Gastrocnemius medialis (tissue), 4 donors: ENCODE results near the gene REX1BD. TPM values are rescaled to one million over a fixed set of nuclear protein-coding genes. Genes with fewer than 3 reads are reported as not detected.

Experiments used
- ATAC-seq, 2 donors: fragments of 150-250 bp; one replicate each; pipeline ENCODE4 v1.9.1; 2016
- DNase-seq, 2 donors: peaks; one replicate each; pipeline ENCODE4 v3.0.0-alpha.2; 2019
- H3K27ac ChIP-seq, 4 donors: fragments of 200-600 bp; sonication (generic); 1 replicate in 1 of 4; 2 replicates in 3 of 4; pipeline ENCODE4 v1.5.1; 2016 to 2018; ENCODE audit warnings: mild to moderate bottlenecking in 2 of 4, moderate library complexity in 1 of 4
- H3K27me3 ChIP-seq, 3 donors: fragments of 200-600 bp; sonication (generic) in 2 of 3; 1 replicate in 1 of 3; 2 replicates in 2 of 3; pipeline versions ENCODE4 v1.5.1 to v1.6.0; 2016 to 2019; ENCODE audit warnings: mild to moderate bottlenecking in 1 of 3, moderate library complexity in 1 of 3
- H3K36me3 ChIP-seq, 2 donors: fragments of 200-600 bp; sonication (generic) in 1 of 2; one replicate each; pipeline ENCODE4 v1.5.1; 2017 to 2018
- H3K4me1 ChIP-seq, 2 donors: fragments of 200-600 bp; sonication (generic) in 1 of 2; one replicate each; pipeline ENCODE4 v1.5.1; 2016 to 2017; ENCODE audit warnings: mild to moderate bottlenecking in 2 of 2
- H3K4me3 ChIP-seq, 4 donors: fragments of 200-600 bp; sonication (generic) in 3 of 4; 1 replicate in 1 of 4; 2 replicates in 3 of 4; pipeline ENCODE4 v1.5.1; 2016 to 2019; ENCODE audit warnings: mild to moderate bottlenecking in 2 of 4
- H3K9me3 ChIP-seq, 3 donors: fragments of 200-600 bp; sonication (generic) in 2 of 3; 1 replicate in 1 of 3; 2 replicates in 2 of 3; pipeline ENCODE4 v1.5.1; 2016 to 2019
- POLR2A ChIP-seq, 2 donors: fragments of 450-650 bp; IDR thresholded peaks; one replicate each; pipeline ENCODE4 v1.6.1; 2017; ENCODE audit warnings: antibody characterized with exemption in 2 of 2, mild to moderate bottlenecking in 2 of 2, moderate library complexity in 2 of 2
- in situ Hi-C, 4 donors: fragments of 200-750 bp; cut with MboI; loops; one replicate each; pipeline versions ENCODE4 v1.15.0 to v1.8.0; 2017; ENCODE audit warnings: low sequenced_read_pairs in 4 of 4
- intact Hi-C: fragments of 100-400 bp; cut with DNase I; formaldehyde crosslinking; loops from one replicate; pipeline ENCODE4 v1.15.1; 2023; ENCODE audit warnings: low total_unique reads
- total RNA-seq, 4 donors: library from RNA; depleted of rRNA; stranded (reverse); fragments of >200 nt; gene quantifications; one replicate each; pipeline versions ENCODE4 v1.1.0 to v1.2.3, GENCODE V29; 2016
- TF ChIP-seq, protein P1 (sequence below), 5 experiments: fragments of 450-650 bp in 3 of 5; fragments of 200-600 bp in 2 of 5; sonication (generic) in 2 of 5; IDR thresholded peaks in 4 of 5; conservative IDR thresholded peaks in 1 of 5; 1 replicate in 4 of 5; 2 replicates in 1 of 5; pipeline ENCODE4 v1.5.1; 2016 to 2019; ENCODE audit warnings: antibody characterized with exemption in 5 of 5, mild to moderate bottlenecking in 3 of 5, moderate library complexity in 3 of 5

REX1BD gene
- total RNA-seq, 4 donors from 2014 or later = 163 to 337 (median 187) TPM

DNA sequence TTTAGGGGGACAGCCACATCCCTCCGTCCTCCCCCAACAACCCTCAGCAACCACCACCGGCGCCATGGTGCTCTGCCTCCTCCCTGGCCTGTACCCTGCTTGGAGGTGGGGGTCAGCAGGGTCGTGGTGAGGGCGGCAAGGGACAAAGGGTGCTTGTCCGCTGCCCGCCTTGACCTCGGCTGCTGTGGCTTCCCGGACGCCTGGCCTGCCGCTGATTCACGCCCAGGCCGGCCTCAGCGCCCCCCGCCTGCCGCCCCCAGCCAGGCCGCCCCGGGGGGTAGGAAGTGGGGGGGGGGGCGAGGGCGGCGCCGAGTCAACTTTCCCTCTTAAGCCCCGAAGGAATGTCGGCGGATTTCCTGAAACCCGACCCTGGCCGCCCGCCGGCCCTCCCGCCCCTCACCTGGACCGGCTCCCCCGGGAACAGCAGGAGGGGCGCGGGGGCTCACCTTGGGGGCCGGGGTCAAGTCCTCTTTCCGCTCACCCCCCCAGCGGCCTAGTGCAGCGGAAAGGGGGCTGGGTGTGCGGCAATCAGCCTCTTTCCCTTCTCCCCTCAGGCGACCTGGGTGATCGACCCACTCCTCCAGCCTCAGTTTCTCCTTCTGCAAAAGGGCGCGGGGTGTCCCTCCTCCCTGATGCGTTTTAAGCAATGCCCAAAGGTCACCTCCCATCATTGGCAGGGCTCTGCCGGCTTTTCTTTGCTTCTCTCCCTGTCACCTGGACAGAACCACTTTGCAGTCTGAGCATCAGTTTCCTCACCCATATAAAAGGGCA is 22.1 kb downstream of the REX1BD start:
- intact Hi-C loops = no loop called here
- in situ Hi-C loops = no loop called here
- Histone ChIP-seq H3K36me3 (no peaks in the 10 kb centered on the region), H3K4me3 (no peak overlapping the region), H3K4me1 (peaks cover 5 to 30% of the 10 kb centered on the region in 2 donors), H3K27ac (no peak overlapping the region), H3K9me3 (no peaks in the 10 kb centered on the region), H3K27me3 (peaks cover 79 to 84% (median 81%) of the 10 kb centered on the region in 3 donors)
- DNase-seq (no peak), ATAC-seq (no peak)
- TF ChIP-seq, protein P1, sequence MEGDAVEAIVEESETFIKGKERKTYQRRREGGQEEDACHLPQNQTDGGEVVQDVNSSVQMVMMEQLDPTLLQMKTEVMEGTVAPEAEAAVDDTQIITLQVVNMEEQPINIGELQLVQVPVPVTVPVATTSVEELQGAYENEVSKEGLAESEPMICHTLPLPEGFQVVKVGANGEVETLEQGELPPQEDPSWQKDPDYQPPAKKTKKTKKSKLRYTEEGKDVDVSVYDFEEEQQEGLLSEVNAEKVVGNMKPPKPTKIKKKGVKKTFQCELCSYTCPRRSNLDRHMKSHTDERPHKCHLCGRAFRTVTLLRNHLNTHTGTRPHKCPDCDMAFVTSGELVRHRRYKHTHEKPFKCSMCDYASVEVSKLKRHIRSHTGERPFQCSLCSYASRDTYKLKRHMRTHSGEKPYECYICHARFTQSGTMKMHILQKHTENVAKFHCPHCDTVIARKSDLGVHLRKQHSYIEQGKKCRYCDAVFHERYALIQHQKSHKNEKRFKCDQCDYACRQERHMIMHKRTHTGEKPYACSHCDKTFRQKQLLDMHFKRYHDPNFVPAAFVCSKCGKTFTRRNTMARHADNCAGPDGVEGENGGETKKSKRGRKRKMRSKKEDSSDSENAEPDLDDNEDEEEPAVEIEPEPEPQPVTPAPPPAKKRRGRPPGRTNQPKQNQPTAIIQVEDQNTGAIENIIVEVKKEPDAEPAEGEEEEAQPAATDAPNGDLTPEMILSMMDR (IDR thresholded peaks at IDR 0.05 in 4 of 5, conservative IDR thresholded peaks at IDR 0.05 in 1 of 5) = no peak
- no peak for TF ChIP-seq POLR2A (IDR thresholded peaks at IDR 0.05)

DNA sequence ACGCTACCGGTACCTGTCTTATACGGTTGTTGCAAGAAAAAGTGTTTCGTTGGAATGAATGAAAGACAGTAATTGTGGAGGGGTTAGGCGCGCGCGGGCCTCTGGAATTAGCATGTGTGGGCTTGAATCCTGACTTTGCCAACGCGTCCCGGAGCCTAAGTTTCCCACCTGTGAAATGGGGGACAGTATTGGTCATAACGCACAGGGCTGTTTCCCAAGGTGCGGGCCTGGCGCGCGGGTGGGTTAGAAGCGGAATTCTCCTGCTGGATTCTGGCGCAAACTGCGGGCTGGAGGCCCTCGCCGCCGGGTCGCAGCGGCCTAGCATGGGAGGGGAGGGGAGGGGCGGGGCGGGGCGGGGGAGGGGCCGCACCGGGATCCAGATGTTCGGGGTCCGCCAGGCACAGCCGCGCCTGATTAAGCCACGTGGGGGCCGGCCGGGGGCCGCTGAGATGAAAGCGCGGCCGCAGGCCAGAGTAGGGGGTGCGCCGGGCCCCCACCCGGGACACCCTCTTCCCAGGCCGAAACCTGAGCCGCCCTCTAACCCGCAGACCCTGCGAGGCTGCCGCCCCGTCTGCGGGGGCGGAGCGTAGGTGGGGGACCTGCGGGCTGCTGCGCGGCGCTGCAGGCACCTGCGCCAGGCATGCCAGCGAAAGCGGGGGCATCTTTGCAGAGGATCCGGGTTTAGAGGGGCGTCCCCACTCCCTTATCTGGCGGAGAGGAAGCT is 22.9 kb downstream of the REX1BD start:
- ATAC-seq = no peak
- H3K27ac ChIP-seq = no peak overlapping the region
- H3K4me3 ChIP-seq = peak overlapping the region in 2 of 4 donors; percentile 7 to 25
- DNase-seq = no peak
- intact Hi-C loops = no loop called here
- H3K4me1 ChIP-seq = peaks cover 5 to 30% of the 10 kb centered on the region in 2 donors
- no peaks in the 10 kb centered on the region for H3K9me3 ChIP-seq
- in situ Hi-C loops = no loop called here
- TF ChIP-seq, protein P1 (IDR thresholded peaks at IDR 0.05 in 4 of 5, conservative IDR thresholded peaks at IDR 0.05 in 1 of 5) = no peak
- no peak for TF ChIP-seq POLR2A (IDR thresholded peaks at IDR 0.05)
- H3K36me3 ChIP-seq = no peaks in the 10 kb centered on the region
- peaks cover 76 to 79% (median 77%) of the 10 kb centered on the region in 3 donors for H3K27me3 ChIP-seq

DNA sequence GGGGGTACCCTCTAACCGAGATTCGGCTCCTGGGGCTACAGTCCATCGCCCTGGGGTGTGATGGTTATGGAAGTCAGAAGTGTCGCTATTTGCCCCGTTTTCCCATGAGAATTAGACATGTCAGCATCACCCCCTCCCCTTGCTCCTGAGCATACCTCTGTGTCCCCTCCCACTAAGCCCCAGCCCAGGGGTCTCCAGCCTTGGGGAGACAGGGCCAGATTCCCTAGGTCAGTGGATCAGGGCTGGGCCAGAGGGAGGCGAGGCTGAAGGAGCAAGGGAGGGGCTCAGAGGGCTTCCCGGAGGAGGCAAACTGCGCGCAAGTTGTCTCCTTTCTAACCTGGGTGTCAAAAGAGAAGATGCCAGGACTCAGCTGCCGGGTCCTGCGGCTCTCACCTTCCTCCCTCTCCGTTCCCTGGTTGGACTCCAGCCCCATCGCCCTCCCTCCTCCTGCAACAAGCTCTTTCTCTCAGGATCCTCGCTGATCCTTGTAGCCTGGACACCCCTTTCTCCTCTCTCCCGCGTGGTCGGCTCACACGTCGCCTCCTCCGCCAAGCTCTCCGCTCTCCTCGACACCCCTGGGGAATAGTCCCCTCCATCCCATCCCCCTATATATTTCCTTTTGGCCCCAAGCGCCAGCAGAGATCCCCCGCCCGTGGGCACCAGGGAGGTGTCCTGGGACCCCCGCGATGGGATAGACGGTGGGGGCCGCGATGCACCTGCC is 23.6 kb downstream of the REX1BD start:
- Histone ChIP-seq H3K27me3 (peaks cover 74 to 75% (median 75%) of the 10 kb centered on the region in 3 donors), H3K27ac (no peak overlapping the region), H3K4me1 (peaks cover 5 to 25% of the 10 kb centered on the region in 2 donors), H3K9me3 (no peaks in the 10 kb centered on the region), H3K4me3 (peak overlapping the region; percentile 31 to 50 (median 36)), H3K36me3 (no peaks in the 10 kb centered on the region)
- intact Hi-C loops (no loop called here), in situ Hi-C loops (no loop called here)
- no peak for ATAC-seq
- DNase-seq = no peak
- no peak for TF ChIP-seq POLR2A (IDR thresholded peaks at IDR 0.05)
- TF ChIP-seq, protein P1 (IDR thresholded peaks at IDR 0.05 in 4 of 5, conservative IDR thresholded peaks at IDR 0.05 in 1 of 5) = no peak

DNA sequence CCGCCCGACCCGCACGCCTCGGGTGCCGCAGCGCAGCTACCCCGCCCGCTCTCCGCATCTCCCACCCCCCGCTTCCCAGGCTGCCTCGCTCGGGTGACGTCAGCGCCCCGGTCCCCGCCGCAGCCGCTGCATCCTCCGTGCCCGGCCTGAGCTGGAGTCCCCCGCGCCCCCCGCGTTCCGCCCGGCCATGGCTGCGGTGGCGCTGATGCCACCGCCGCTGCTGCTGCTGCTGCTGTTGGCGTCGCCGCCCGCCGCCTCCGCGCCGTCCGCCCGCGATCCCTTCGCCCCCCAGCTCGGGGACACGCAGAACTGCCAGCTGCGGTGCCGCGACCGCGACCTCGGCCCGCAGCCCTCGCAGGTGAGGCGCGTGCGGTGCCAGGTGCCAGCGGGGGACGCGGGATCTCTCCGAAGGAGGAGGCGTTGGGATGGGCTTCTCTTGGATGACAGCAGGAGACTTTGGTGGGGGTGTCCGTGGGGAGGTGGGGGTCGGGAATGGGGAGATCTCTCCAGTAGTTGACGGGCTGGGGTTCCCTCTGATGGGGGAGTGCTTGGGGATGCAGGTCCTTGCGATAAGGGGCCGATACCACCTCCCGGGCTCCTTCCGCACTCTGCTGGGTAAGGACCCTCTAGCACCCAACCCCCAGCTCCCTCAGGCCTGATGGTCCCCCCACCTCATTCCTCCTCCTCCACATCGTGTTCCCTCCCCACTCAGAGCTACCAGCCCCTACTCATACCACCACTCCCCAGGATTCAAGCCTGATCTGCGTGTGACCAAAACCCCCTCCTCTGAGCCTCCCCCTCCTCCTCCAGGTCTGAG is 24.4 kb downstream of the REX1BD start, which contains the start of gene TMEM59L:
Gene TMEM59L (plus strand): TSS at position 99 of the 817 bp plus-strand sequence. CDS start 89 bp downstream, at position 188.
- no peaks in the 10 kb centered on the region for H3K9me3 ChIP-seq
- intact Hi-C loops = no loop called here
- DNase-seq (no peak), ATAC-seq (no peak)
- peak within 1 kb of the TSS; percentile 31 to 50 (median 36) for H3K4me3 ChIP-seq
- peaks cover 67 to 72% (median 67%) of the 10 kb centered on the region in 3 donors for H3K27me3 ChIP-seq
- H3K36me3 ChIP-seq = no peaks in the 10 kb centered on the region
- H3K27ac ChIP-seq = no peak within 1 kb of the TSS
- H3K4me1 ChIP-seq = peaks cover 0 to 17% of the 10 kb centered on the region in 2 donors
- TF ChIP-seq POLR2A (IDR thresholded peaks at IDR 0.05) = no peak
- TF ChIP-seq, protein P1 (IDR thresholded peaks at IDR 0.05 in 4 of 5, conservative IDR thresholded peaks at IDR 0.05 in 1 of 5) = no peak
- in situ Hi-C loops = no loop called here
